WTC11 (cell line): ENCODE data around the gene CDC42EP4.

Experiments
- AFF4 ChIP-seq: sonication (generic); formaldehyde crosslinking; IDR thresholded peaks from 2 replicates; pipeline ENCODE4 v1.8.1; 2023; ENCODE audit warnings: mild to moderate bottlenecking, missing genetic modification reagents, borderline replicate concordance
- ARID4B ChIP-seq: sonication (generic); formaldehyde crosslinking; IDR thresholded peaks from 2 replicates; pipeline ENCODE4 v1.8.0; 2023; ENCODE audit warnings: missing genetic modification reagents, mild to moderate bottlenecking, borderline replicate concordance
- CBFB ChIP-seq: sonication (generic); formaldehyde crosslinking; IDR thresholded peaks from 2 replicates; pipeline ENCODE4 v1.8.1; 2022; ENCODE audit warnings: mild to moderate bottlenecking, low read depth, missing genetic modification reagents
- CREB1 ChIP-seq: sonication (generic); formaldehyde crosslinking; IDR thresholded peaks from 2 replicates; pipeline ENCODE4 v1.8.0; 2023; ENCODE audit warnings: mild to moderate bottlenecking, missing genetic modification reagents
- CTCF ChIP-seq: fragments of 200-600 bp; IDR thresholded peaks from 2 replicates; pipeline ENCODE4 v1.8.0; 2022; ENCODE audit warnings: antibody characterized with exemption
- GTF2I ChIP-seq: fragments of 250-450 bp; sonication (Bioruptor Pico); conservative IDR thresholded peaks from 2 replicates; pipeline ENCODE4 v1.4.0; 2021; ENCODE audit warnings: mild to moderate bottlenecking
- MAX ChIP-seq: sonication (generic); formaldehyde crosslinking; IDR thresholded peaks from 2 replicates; pipeline ENCODE4 v1.8.0; 2022; ENCODE audit warnings: mild to moderate bottlenecking, missing genetic modification reagents
- NFYB ChIP-seq: sonication (generic); formaldehyde crosslinking; conservative IDR thresholded peaks from 2 replicates; pipeline ENCODE4 v1.8.0; 2022; ENCODE audit warnings: low read depth, missing genetic modification reagents

- TF ChIP-seq CTCF, result no peak
- no peak for TF ChIP-seq NFYB (CRISPR knock-in tag)
- no peak for TF ChIP-seq GTF2I (CRISPR knock-in tag)
- no peak for TF ChIP-seq CBFB (CRISPR knock-in tag)
- no peak for TF ChIP-seq MAX (CRISPR knock-in tag)
- TF ChIP-seq AFF4 (CRISPR knock-in tag), result no peak
- no peak for TF ChIP-seq CREB1 (CRISPR knock-in tag)
- TF ChIP-seq ARID4B (CRISPR knock-in tag), result no peak
These were observed 63.3 kb downstream of the CDC42EP4 start for GRCh38 chr17:73248532-73248931.
